ENCODE results near the gene VIPR2. TPM values are rescaled to one million over a fixed set of nuclear protein-coding genes. Genes with fewer than 3 reads are reported as not detected.

VIPR2 gene
- polyA plus RNA-seq, 3 donors, result not detected

- Histone ChIP-seq H3K9ac (ENCODE audit: insufficient read depth, low read length, poor library complexity, severe bottlenecking) (no peak overlapping the region), H3K27me3 (ENCODE audit: control insufficient read depth in 2 of 2, insufficient read depth in 2 of 2, low read length in 2 of 2) (no peaks in the 10 kb centered on the region), H3K79me2 (ENCODE audit: insufficient read depth, low read length) (no peaks in the 10 kb centered on the region), H4K20me1 (ENCODE audit: insufficient read depth, low read length) (no peaks in the 10 kb centered on the region), H3K36me3 (replicated peaks in 1 of 2; ENCODE audit: control insufficient read depth in 1 of 2, insufficient read depth in 2 of 2, low read length in 2 of 2) (no peaks in the 10 kb centered on the region), H3K4me1 (ENCODE audit: control insufficient read depth in 1 of 2, insufficient read depth in 2 of 2, low read length in 2 of 2) (no peaks in the 10 kb centered on the region), H3K27ac (ENCODE audit: low read depth in 1 of 2, low read length in 2 of 2) (no peak overlapping the region), H2AFZ (ENCODE audit: insufficient read depth, low read depth, low read length, poor library complexity, severe bottlenecking) (no peak overlapping the region), H3K4me3 (replicated peaks in 1 of 3; ENCODE audit: low read depth in 2 of 3, low read length in 3 of 3) (no peak overlapping the region), H3K9me3 (replicated peaks in 1 of 2; ENCODE audit: control insufficient read depth in 1 of 2, insufficient read depth in 1 of 2, low read length in 2 of 2) (peaks cover under 1% of the 10 kb centered on the region in 2 donors), H3K4me2 (replicated peaks; ENCODE audit: extremely low read depth, low read length, poor library complexity, severe bottlenecking) (no peak overlapping the region)
- H3K9me3 Mint-ChIP-seq, result no peaks in the 10 kb centered on the region
- no peaks in the 10 kb centered on the region for H3K36me3 Mint-ChIP-seq
- H3K4me3 Mint-ChIP-seq, result no peak overlapping the region
- 97% methylated on average over 3 of the region's 7 CpGs for WGBS (ENCODE audit: insufficient coverage)
- no peaks in the 10 kb centered on the region for H3K4me1 Mint-ChIP-seq
- no peak for DNase-seq
- TF ChIP-seq, protein P1, sequence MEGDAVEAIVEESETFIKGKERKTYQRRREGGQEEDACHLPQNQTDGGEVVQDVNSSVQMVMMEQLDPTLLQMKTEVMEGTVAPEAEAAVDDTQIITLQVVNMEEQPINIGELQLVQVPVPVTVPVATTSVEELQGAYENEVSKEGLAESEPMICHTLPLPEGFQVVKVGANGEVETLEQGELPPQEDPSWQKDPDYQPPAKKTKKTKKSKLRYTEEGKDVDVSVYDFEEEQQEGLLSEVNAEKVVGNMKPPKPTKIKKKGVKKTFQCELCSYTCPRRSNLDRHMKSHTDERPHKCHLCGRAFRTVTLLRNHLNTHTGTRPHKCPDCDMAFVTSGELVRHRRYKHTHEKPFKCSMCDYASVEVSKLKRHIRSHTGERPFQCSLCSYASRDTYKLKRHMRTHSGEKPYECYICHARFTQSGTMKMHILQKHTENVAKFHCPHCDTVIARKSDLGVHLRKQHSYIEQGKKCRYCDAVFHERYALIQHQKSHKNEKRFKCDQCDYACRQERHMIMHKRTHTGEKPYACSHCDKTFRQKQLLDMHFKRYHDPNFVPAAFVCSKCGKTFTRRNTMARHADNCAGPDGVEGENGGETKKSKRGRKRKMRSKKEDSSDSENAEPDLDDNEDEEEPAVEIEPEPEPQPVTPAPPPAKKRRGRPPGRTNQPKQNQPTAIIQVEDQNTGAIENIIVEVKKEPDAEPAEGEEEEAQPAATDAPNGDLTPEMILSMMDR (IDR thresholded peaks at IDR 0.05), result no peak
- H3K27me3 Mint-ChIP-seq (ENCODE audit: low read depth in 3 of 3), result peaks cover 0 to 1% (median 0%) of the 10 kb centered on the region in 3 donors
- intact Hi-C loops (cut with micrococcal nuclease), result no loop called here
- no peak overlapping the region for H3K27ac Mint-ChIP-seq
Observed at GRCh38 chr7:159160450-159160849, 15.8 kb upstream of the VIPR2 start.

DNA sequence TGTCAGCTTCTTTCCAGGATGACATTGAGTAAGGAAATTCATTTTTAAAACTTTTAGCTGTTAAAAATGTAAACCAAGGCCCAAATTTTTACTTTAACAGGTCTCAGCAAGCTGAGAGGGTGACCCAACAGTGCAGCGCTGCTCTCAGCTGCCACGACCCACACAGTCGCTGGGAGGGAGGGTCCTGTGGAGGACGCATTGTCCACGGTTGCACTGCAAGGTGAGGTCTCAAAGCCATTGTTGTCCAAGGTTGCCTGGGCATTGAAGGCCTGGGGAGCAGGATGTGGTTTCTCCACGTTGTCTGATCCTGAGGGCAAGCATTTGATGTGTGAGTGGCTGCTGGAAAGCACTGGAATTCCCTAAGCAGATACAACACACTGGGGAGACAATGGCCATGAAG, 15.1 kb upstream of the VIPR2 start:
- no peak overlapping the region for H3K4me3 Mint-ChIP-seq
- no peak for DNase-seq
- no peak overlapping the region for H2AFZ ChIP-seq (ENCODE audit: insufficient read depth, low read depth, low read length, poor library complexity, severe bottlenecking)
- H3K9me3 ChIP-seq (replicated peaks in 1 of 2; ENCODE audit: control insufficient read depth in 1 of 2, insufficient read depth in 1 of 2, low read length in 2 of 2), result no peaks in the 10 kb centered on the region
- no peaks in the 10 kb centered on the region for H3K36me3 Mint-ChIP-seq
- H3K36me3 ChIP-seq (replicated peaks in 1 of 2; ENCODE audit: control insufficient read depth in 1 of 2, insufficient read depth in 2 of 2, low read length in 2 of 2), result no peaks in the 10 kb centered on the region
- H4K20me1 ChIP-seq (ENCODE audit: insufficient read depth, low read length), result no peaks in the 10 kb centered on the region
- no peaks in the 10 kb centered on the region for H3K4me1 ChIP-seq (ENCODE audit: control insufficient read depth in 1 of 2, insufficient read depth in 2 of 2, low read length in 2 of 2)
- peaks cover 0 to 1% (median 0%) of the 10 kb centered on the region in 3 donors for H3K27me3 Mint-ChIP-seq (ENCODE audit: low read depth in 3 of 3)
- H3K27ac Mint-ChIP-seq, result no peak overlapping the region
- no peak overlapping the region for H3K9ac ChIP-seq (ENCODE audit: insufficient read depth, low read length, poor library complexity, severe bottlenecking)
- no peak overlapping the region for H3K4me3 ChIP-seq (replicated peaks in 1 of 3; ENCODE audit: low read depth in 2 of 3, low read length in 3 of 3)
- no peaks in the 10 kb centered on the region for H3K9me3 Mint-ChIP-seq
- no peaks in the 10 kb centered on the region for H3K4me1 Mint-ChIP-seq
- no peak overlapping the region for H3K27ac ChIP-seq (ENCODE audit: low read depth in 1 of 2, low read length in 2 of 2)
- no peaks in the 10 kb centered on the region for H3K27me3 ChIP-seq (ENCODE audit: control insufficient read depth in 2 of 2, insufficient read depth in 2 of 2, low read length in 2 of 2)
- intact Hi-C loops (cut with micrococcal nuclease), result no loop called here
- 86% methylated on average over 5 of the region's 6 CpGs for WGBS (ENCODE audit: insufficient coverage)
- TF ChIP-seq, protein P1 (IDR thresholded peaks at IDR 0.05), result no peak
- no peak overlapping the region for H3K4me2 ChIP-seq (replicated peaks; ENCODE audit: extremely low read depth, low read length, poor library complexity, severe bottlenecking)
- no peaks in the 10 kb centered on the region for H3K79me2 ChIP-seq (ENCODE audit: insufficient read depth, low read length)

Measured in CD14-positive monocyte (primary cell).